Esophagus squamous epithelium (tissue), 4 donors: ENCODE data around the gene KRTAP5-9.

Experiments used
- CTCF ChIP-seq, 6 experiments: fragments of 450-650 bp in 4 of 6; fragments of 200-600 bp in 2 of 6; sonication (generic) in 2 of 6; IDR thresholded peaks; one replicate each; pipeline ENCODE4 v1.5.1; 2016 to 2019; ENCODE audit warnings: antibody characterized with exemption in 6 of 6, mild to moderate bottlenecking in 4 of 6, moderate library complexity in 4 of 6
- POLR2A ChIP-seq, 4 donors: fragments of 450-650 bp; IDR thresholded peaks; one replicate each; pipeline ENCODE4 v1.6.1; 2017; ENCODE audit warnings: antibody characterized with exemption in 4 of 4, mild to moderate bottlenecking in 4 of 4, moderate library complexity in 3 of 4

GRCh38 chr11:71551711-71552110 is 3.5 kb downstream of the KRTAP5-9 start:
- TF ChIP-seq CTCF (IDR thresholded peaks at IDR 0.05) (no peak), POLR2A (IDR thresholded peaks at IDR 0.05) (no peak)
